Neuronal stem cell (in vitro differentiated cells): ENCODE data around the gene TUBGCP6.

Source experiments
- DNase-seq: peaks from one replicate; pipeline ENCODE4 v3.0.0-alpha.2; 2013; ENCODE audit warnings: low spot score
- H2AFZ ChIP-seq: one replicate; pipeline ENCODE4 v1.6.1; 2013; ENCODE audit warnings: mild to moderate bottlenecking, low read length, inconsistent platforms
- H2AK5ac ChIP-seq: 2 replicates; pipeline ENCODE4 v1.6.1; 2013; ENCODE audit warnings: low read depth, mild to moderate bottlenecking, inconsistent platforms, low read length, moderate library complexity, mixed read lengths
- H2BK120ac ChIP-seq: 2 replicates; pipeline ENCODE4 v1.6.1; 2013; ENCODE audit warnings: low read depth, mild to moderate bottlenecking, inconsistent platforms, low read length, moderate library complexity, mixed read lengths
- H2BK12ac ChIP-seq: one replicate; pipeline ENCODE4 v1.6.1; 2013; ENCODE audit warnings: low read length, inconsistent platforms
- H2BK15ac ChIP-seq: 2 replicates; pipeline ENCODE4 v1.6.1; 2013; ENCODE audit warnings: mild to moderate bottlenecking, low read length, inconsistent platforms, mixed read lengths
- H2BK5ac ChIP-seq: one replicate; pipeline ENCODE4 v1.6.1; 2013; ENCODE audit warnings: inconsistent platforms, mild to moderate bottlenecking, low read length, moderate library complexity
- H3K14ac ChIP-seq: one replicate; pipeline ENCODE4 v1.6.1; 2013; ENCODE audit warnings: low read length, inconsistent platforms
- H3K18ac ChIP-seq: 2 replicates; pipeline ENCODE4 v1.6.1; 2013; ENCODE audit warnings: low read length, inconsistent platforms
- H3K23ac ChIP-seq: 2 replicates; pipeline ENCODE4 v1.6.1; 2013; ENCODE audit warnings: low read depth, mild to moderate bottlenecking, mixed read lengths, low read length, inconsistent platforms; ENCODE audit not compliant: poor library complexity
- H3K27ac ChIP-seq: replicated peaks from 3 replicates; pipeline ENCODE4 v1.5.1; 2013; ENCODE audit warnings: low read length, inconsistent platforms
- H3K27me3 ChIP-seq, 3 experiments: 2 replicates each; pipeline ENCODE4 v1.6.1; 2013; ENCODE audit warnings: low read length in 3 of 3, mild to moderate bottlenecking in 2 of 3, inconsistent platforms in 1 of 3, low read depth in 1 of 3, mixed read lengths in 1 of 3, moderate library complexity in 1 of 3; ENCODE audit not compliant: control insufficient read depth in 3 of 3, insufficient read depth in 3 of 3
- H3K36me3 ChIP-seq, 2 donors: replicated peaks in 1 of 2; 2 replicates each; pipeline ENCODE4 v1.6.1; 2013; ENCODE audit warnings: low read length in 2 of 2; ENCODE audit not compliant: control insufficient read depth in 2 of 2, insufficient read depth in 2 of 2
- H3K4ac ChIP-seq: 2 replicates; pipeline ENCODE4 v1.6.1; 2013; ENCODE audit warnings: inconsistent platforms, mild to moderate bottlenecking, low read length, moderate library complexity
- H3K4me1 ChIP-seq, 2 donors: 1 replicate in 1 of 2; 2 replicates in 1 of 2; pipeline ENCODE4 v1.6.1; 2013; ENCODE audit warnings: low read length in 2 of 2, low read depth in 1 of 2; ENCODE audit not compliant: control insufficient read depth in 2 of 2, insufficient read depth in 1 of 2
- H3K4me2 ChIP-seq: one replicate; pipeline ENCODE4 v1.6.1; 2013; ENCODE audit warnings: mild to moderate bottlenecking, low read length, inconsistent platforms; ENCODE audit not compliant: insufficient read depth, poor library complexity, severe bottlenecking
- H3K4me3 ChIP-seq, 2 donors: 2 replicates each; pipeline ENCODE4 v1.5.1; 2013; ENCODE audit warnings: low read length in 2 of 2, mild to moderate bottlenecking in 2 of 2, inconsistent platforms in 1 of 2, moderate library complexity in 1 of 2
- H3K79me1 ChIP-seq: one replicate; pipeline ENCODE4 v1.6.1; 2013; ENCODE audit warnings: low read depth, mild to moderate bottlenecking, inconsistent platforms, low read length, moderate library complexity
- H3K9ac ChIP-seq: one replicate; pipeline ENCODE4 v1.6.1; 2013; ENCODE audit warnings: mild to moderate bottlenecking, low read depth, low read length, inconsistent platforms; ENCODE audit not compliant: poor library complexity
- H3K9me3 ChIP-seq, 2 donors: replicated peaks in 1 of 2; 2 replicates each; pipeline versions ENCODE3 to v1.6.1; 2013; ENCODE audit warnings: low read length in 2 of 2, mild to moderate bottlenecking in 2 of 2, inconsistent platforms in 1 of 2, low read depth in 1 of 2, mixed read lengths in 1 of 2, moderate library complexity in 1 of 2; ENCODE audit not compliant: control insufficient read depth in 2 of 2, insufficient read depth in 1 of 2
- H4K8ac ChIP-seq: one replicate; pipeline ENCODE4 v1.6.1; 2013; ENCODE audit warnings: low read depth, mild to moderate bottlenecking, inconsistent platforms, low read length, moderate library complexity
- H4K91ac ChIP-seq: one replicate; pipeline ENCODE4 v1.6.1; 2013; ENCODE audit warnings: low read length, low read depth, mild to moderate bottlenecking, inconsistent platforms; ENCODE audit not compliant: poor library complexity
- WGBS, 2 donors: extraction: QIAGEN DNeasy Blood & Tissue Kit; methylation state at CpG; one replicate each; pipeline ENCODE4 v1.1.7; 2013; ENCODE audit warnings: missing lambda C conversion rate in 2 of 2, mixed read lengths in 1 of 2; ENCODE audit not compliant: insufficient read length in 2 of 2, insufficient replicate concordance in 1 of 2; ENCODE audit errors: extremely low coverage in 2 of 2; 5-methylcytosine and 5-hydroxymethylcytosine counted together

Gene TUBGCP6

DNA sequence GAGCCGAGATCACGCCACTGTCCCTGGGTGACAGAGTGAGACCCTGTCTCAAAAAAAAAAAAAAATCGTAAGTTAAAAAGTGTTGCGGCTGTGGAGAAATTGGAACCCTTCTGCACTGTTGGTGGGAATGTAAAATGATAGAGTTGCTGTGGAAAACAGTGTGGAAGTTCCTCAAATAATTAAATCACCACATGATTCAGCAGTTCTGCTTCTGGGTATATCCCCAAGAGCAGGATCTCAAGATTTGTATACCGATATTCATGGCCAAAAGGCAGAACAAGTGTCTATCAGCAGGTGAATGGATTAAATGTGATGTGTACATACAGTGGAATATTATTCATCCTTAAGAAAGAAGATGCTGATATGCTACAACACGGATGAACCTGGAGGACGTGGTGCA is 40.3 kb downstream of the TUBGCP6 start:
- H3K9me3 ChIP-seq, result peaks cover 0 to 14% of the 10 kb centered on the region in 2 donors
- peaks cover 15 to 53% of the 10 kb centered on the region in 2 donors for H3K36me3 ChIP-seq

DNA sequence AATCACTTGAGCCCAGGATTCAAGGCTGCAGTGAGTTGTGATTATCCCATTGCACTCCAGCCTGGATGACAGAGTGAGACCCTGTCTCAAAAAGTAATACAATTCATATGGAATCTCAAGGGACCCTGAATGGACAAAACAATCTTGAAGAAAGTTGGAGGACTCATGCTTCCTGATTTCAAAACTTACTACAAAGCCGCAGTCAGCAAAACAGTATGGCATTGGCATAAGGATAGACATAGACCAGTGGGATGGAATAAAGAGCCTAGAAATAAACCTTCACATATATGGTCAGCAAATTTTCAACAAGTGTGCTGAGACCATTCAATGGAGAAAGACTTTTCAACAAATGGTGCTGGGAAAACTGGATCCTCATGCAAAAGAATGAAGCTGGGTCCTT is 41.5 kb downstream of the TUBGCP6 start:
- Histone ChIP-seq H2AFZ (no peak overlapping the region), H2BK15ac (no peak overlapping the region), H3K9ac (no peak overlapping the region), H4K8ac (no peak overlapping the region), H3K27me3 (no peaks in the 10 kb centered on the region), H3K27ac (no peak overlapping the region), H3K4me1 (peaks cover 10 to 21% of the 10 kb centered on the region in 2 donors), H2BK120ac (no peak overlapping the region), H3K36me3 (peaks cover 19 to 56% of the 10 kb centered on the region in 2 donors), H2BK12ac (no peak overlapping the region), H3K4me3 (no peak overlapping the region), H2AK5ac (no peak overlapping the region), H4K91ac (no peak overlapping the region), H3K18ac (no peak overlapping the region), H3K4me2 (no peak overlapping the region), H2BK5ac (no peak overlapping the region), H3K4ac (no peak overlapping the region), H3K14ac (no peak overlapping the region), H3K9me3 (peaks cover 0 to 14% of the 10 kb centered on the region in 2 donors), H3K23ac (no peak overlapping the region), H3K79me1 (peaks cover 13% of the 10 kb centered on the region)
- WGBS, 2 donors, result no CpG with 5 or more reads among the region's 1 CpG
- no peak for DNase-seq

More for the DNA sequence above, 40.3 kb downstream of the TUBGCP6 start:
- Histone ChIP-seq H3K79me1 (peaks cover 14% of the 10 kb centered on the region), H3K4me3 (no peak overlapping the region), H2BK120ac (no peak overlapping the region), H3K4ac (no peak overlapping the region), H2BK5ac (no peak overlapping the region), H3K4me1 (peaks cover 8 to 21% of the 10 kb centered on the region in 2 donors), H2AFZ (no peak overlapping the region), H3K4me2 (no peak overlapping the region), H4K91ac (no peak overlapping the region), H3K14ac (no peak overlapping the region), H3K27me3 (no peaks in the 10 kb centered on the region), H3K9ac (no peak overlapping the region), H3K18ac (no peak overlapping the region), H4K8ac (no peak overlapping the region), H3K23ac (no peak overlapping the region), H2BK12ac (no peak overlapping the region), H2AK5ac (no peak overlapping the region), H2BK15ac (no peak overlapping the region), H3K27ac (no peak overlapping the region)
- WGBS, 2 donors, result no CpG with 5 or more reads among the region's 7 CpGs
- DNase-seq, result no peak

DNA sequence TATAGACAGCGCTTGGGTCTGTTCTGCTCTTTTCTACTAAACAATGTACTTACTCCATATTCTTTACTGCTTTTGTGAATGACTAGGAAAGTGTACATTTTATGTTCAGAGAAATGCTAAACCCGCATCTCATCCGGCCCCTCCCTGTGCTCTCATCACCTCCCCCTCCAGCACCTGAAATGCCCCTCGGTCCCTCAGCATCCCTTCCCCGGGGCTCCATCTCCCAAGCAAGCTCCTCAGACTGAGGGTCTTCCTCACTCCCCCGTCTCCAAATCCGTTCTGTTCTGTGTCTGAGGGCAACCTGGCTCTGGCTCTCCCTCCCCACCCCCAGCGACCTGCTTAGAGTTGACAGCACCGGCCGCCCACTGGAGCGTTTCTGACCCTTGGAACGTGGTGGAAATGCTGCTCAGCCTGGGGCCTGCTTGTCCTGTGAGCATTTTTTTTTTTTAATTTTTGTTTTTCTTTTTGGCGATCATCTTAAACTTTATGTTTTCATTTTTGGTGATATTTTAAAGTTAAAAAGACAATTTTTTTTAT is 42.6 kb downstream of the TUBGCP6 start:
- peak overlapping the region; percentile 83 for H3K4me2 ChIP-seq
- peak overlapping the region; percentile 65 for H4K8ac ChIP-seq
- H3K4me1 ChIP-seq, result peaks cover 10 to 14% of the 10 kb centered on the region in 2 donors
- WGBS, 2 donors, result no CpG with 5 or more reads among the region's 13 CpGs
- H2AK5ac ChIP-seq, result no peak overlapping the region
- no peak overlapping the region for H4K91ac ChIP-seq
- peak overlapping the region; percentile 52 for H3K23ac ChIP-seq
- no peak overlapping the region for H3K27ac ChIP-seq
- H3K9ac ChIP-seq, result peak overlapping the region; percentile 96
- H3K18ac ChIP-seq, result no peak overlapping the region
- H2BK12ac ChIP-seq, result no peak overlapping the region
- H2AFZ ChIP-seq, result no peak overlapping the region
- H3K79me1 ChIP-seq, result peaks cover 16% of the 10 kb centered on the region
- no peak overlapping the region for H2BK120ac ChIP-seq
- no peak overlapping the region for H3K14ac ChIP-seq
- no peak overlapping the region for H2BK5ac ChIP-seq
- H3K4me3 ChIP-seq, result peak overlapping the region; percentile 81 to 99
- peaks cover 0 to 14% of the 10 kb centered on the region in 2 donors for H3K9me3 ChIP-seq
- H3K4ac ChIP-seq, result no peak overlapping the region
- DNase-seq, result no peak
- H2BK15ac ChIP-seq, result no peak overlapping the region
- H3K36me3 ChIP-seq, result peaks cover 18 to 58% of the 10 kb centered on the region in 2 donors
- H3K27me3 ChIP-seq, result no peaks in the 10 kb centered on the region

DNA sequence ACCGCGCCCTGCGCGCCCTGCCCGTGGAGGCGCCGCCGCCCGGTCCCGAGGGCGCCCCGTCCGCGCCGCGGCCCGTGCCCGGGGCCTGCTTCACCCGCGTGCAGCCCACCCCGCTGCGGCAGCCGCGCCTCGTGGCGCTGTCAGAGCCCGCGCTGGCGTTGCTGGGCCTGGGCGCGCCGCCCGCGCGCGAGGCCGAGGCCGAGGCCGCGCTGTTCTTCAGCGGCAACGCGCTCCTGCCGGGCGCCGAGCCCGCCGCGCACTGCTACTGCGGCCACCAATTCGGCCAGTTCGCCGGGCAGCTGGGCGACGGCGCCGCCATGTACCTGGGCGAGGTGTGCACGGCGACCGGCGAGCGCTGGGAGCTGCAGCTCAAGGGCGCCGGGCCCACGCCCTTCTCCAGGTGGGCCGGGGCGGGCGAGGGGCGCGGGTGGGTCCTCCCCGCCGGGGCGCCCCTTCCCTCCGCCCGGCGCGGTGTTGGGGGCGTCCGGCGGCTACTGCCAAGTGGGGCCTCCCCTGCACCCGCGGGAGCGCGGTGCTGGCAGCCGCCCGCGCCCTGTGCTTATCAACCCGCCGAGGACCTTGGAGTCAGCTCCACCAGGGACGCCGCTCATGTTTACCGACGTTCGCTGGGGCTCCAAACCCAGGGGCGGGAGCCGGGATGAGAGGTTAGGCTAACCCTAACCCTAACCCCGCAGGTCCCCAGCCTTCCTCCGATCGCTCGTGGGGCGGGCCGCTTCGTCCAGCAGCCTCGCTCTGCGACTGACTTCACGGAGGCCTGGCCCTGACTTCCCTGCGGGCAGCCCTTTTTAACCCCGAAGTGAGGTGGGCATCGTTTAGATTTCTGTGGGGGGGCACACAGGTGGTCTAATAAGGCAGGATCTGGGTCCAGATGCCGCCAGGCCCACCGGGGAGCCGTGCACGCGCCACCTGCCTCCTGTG is 43.4 kb downstream of the TUBGCP6 start:
- Histone ChIP-seq H4K8ac (no peak overlapping the region), H2BK12ac (no peak overlapping the region), H2AFZ (peak overlapping the region; percentile 78), H2BK15ac (no peak overlapping the region), H3K4me2 (peak overlapping the region; percentile 83), H2BK120ac (no peak overlapping the region), H3K4me3 (peak overlapping the region; percentile 81 to 99), H3K9me3 (peaks cover 0 to 14% of the 10 kb centered on the region in 2 donors), H3K79me1 (peaks cover 16% of the 10 kb centered on the region), H3K36me3 (peaks cover 16 to 54% of the 10 kb centered on the region in 2 donors), H3K27ac (no peak overlapping the region), H3K18ac (peak overlapping the region; percentile 87), H3K4ac (no peak overlapping the region), H3K9ac (peak overlapping the region; percentile 96), H2BK5ac (peak overlapping the region; percentile 75), H3K4me1 (peaks cover 10 to 13% of the 10 kb centered on the region in 2 donors), H3K27me3 (no peaks in the 10 kb centered on the region), H4K91ac (no peak overlapping the region), H3K14ac (no peak overlapping the region), H2AK5ac (peak overlapping the region; percentile 63), H3K23ac (peak overlapping the region; percentile 52)
- WGBS, 2 donors, result no CpG with 5 or more reads among the region's 115 CpGs
- no peak for DNase-seq
